ENCODE results near the gene ANKMY1. TPM values are rescaled to one million over a fixed set of nuclear protein-coding genes. Genes with fewer than 3 reads are reported as not detected.

The ANKMY1 gene
- total and polyA plus RNA-seq, 2 experiments from 2014 or later: 5.1 to 10.1 TPM

GRCh38 chr2:240431661-240432424 lies 125.9 kb downstream of the ANKMY1 start:
- Histone ChIP-seq H4K20me1 (ENCODE audit: insufficient read depth) (no peaks in the 10 kb centered on the region), H3K9me3 (ENCODE audit: low read depth) (no peaks in the 10 kb centered on the region), H3K9ac (no peak overlapping the region), H3K4me1 (ENCODE audit: insufficient read depth) (peaks cover 10% of the 10 kb centered on the region), H3K79me2 (ENCODE audit: insufficient read depth) (peaks cover 5% of the 10 kb centered on the region), H3K27me3 (replicated peaks; ENCODE audit: insufficient read depth) (no peaks in the 10 kb centered on the region), H3F3A (ENCODE audit: insufficient read depth) (0 out of 2 replicates have a peak, but pooled peaks cover 8% of the 10 kb centered on the region), H3K27ac (no peak overlapping the region), H3K4me3 (no peak overlapping the region), H3K36me3 (ENCODE audit: low read depth) (no peaks in the 10 kb centered on the region), H3K9me2 (ENCODE audit: insufficient read depth) (no peaks in the 10 kb centered on the region), H3K4me2 (ENCODE audit: unreplicated experiment) (no peak overlapping the region), H2AFZ (no peak overlapping the region)
- WGBS, 2 experiments (ENCODE audit: low coverage in 1 of 2, low lambda C conversion rate in 2 of 2, missing lambda C conversion rate in 2 of 2): 72 to 74% methylated on average over 11 to 12 of the region's 12 CpGs
- TF ChIP-seq EZH2phosphoT487 (IDR thresholded peaks at IDR 0.05; ENCODE audit: insufficient read depth, low read depth) (no peak), EZH2 (IDR thresholded peaks at IDR 0.05; ENCODE audit: insufficient read depth, poor library complexity, severe bottlenecking) (no peak)
- DNase-seq: no peak
- in situ Hi-C loops (cut with MboI): no loop called here

DNA sequence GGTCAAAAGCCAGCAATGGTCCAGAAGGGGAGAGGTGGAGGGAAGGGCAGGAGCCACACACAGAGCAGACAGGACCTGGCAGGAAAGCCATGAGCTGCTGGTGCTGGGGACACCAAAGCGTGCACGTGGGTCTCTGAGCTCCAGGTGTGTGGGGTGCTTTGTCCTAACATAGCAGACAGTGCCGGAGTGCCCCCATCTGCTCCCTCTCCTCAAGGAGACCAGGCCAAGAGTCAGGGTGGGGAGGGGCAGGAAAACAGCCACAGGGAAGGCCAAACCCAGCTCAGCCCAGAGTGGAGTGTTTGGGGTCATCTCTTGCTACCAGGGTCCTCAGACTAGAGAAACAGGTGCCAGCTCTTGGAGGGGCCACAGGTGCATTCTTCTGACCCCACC lies 126.5 kb downstream of the ANKMY1 start:
- no peak for DNase-seq
- Histone ChIP-seq H3K27me3 (replicated peaks; ENCODE audit: insufficient read depth) (no peaks in the 10 kb centered on the region), H3K79me2 (ENCODE audit: insufficient read depth) (no peaks in the 10 kb centered on the region), H3F3A (ENCODE audit: insufficient read depth) (0 out of 2 replicates have a peak, but pooled peaks cover 8% of the 10 kb centered on the region), H3K9ac (no peak overlapping the region), H3K9me2 (ENCODE audit: insufficient read depth) (no peaks in the 10 kb centered on the region), H3K4me2 (ENCODE audit: unreplicated experiment) (no peak overlapping the region), H2AFZ (no peak overlapping the region), H3K27ac (no peak overlapping the region), H3K4me3 (no peak overlapping the region), H4K20me1 (ENCODE audit: insufficient read depth) (no peaks in the 10 kb centered on the region), H3K36me3 (ENCODE audit: low read depth) (no peaks in the 10 kb centered on the region), H3K9me3 (ENCODE audit: low read depth) (no peaks in the 10 kb centered on the region), H3K4me1 (ENCODE audit: insufficient read depth) (peaks cover 10% of the 10 kb centered on the region)
- WGBS, 2 experiments (ENCODE audit: low coverage in 1 of 2, low lambda C conversion rate in 2 of 2, missing lambda C conversion rate in 2 of 2): 41 to 63% methylated on average over 3 of the region's 3 CpGs
- in situ Hi-C loops (cut with MboI): no loop called here
- TF ChIP-seq EZH2 (IDR thresholded peaks at IDR 0.05; ENCODE audit: insufficient read depth, poor library complexity, severe bottlenecking) (no peak), EZH2phosphoT487 (IDR thresholded peaks at IDR 0.05; ENCODE audit: insufficient read depth, low read depth) (no peak)

GRCh38 chr2:240430595-240430994 lies 127.2 kb downstream of the ANKMY1 start:
- DNase-seq: no peak
- no peak overlapping the region for H2AFZ ChIP-seq
- H3K4me1 ChIP-seq (ENCODE audit: insufficient read depth): peaks cover 10% of the 10 kb centered on the region
- no peak overlapping the region for H3K9ac ChIP-seq
- in situ Hi-C loops (cut with MboI): no loop called here
- no peak overlapping the region for H3K27ac ChIP-seq
- H3K4me3 ChIP-seq: no peak overlapping the region
- no peaks in the 10 kb centered on the region for H4K20me1 ChIP-seq (ENCODE audit: insufficient read depth)
- no peaks in the 10 kb centered on the region for H3K9me2 ChIP-seq (ENCODE audit: insufficient read depth)
- H3K4me2 ChIP-seq (ENCODE audit: unreplicated experiment): no peak overlapping the region
- H3K27me3 ChIP-seq (replicated peaks; ENCODE audit: insufficient read depth): no peaks in the 10 kb centered on the region
- WGBS, 2 experiments (ENCODE audit: low coverage in 1 of 2, low lambda C conversion rate in 2 of 2, missing lambda C conversion rate in 2 of 2): 82 to 94% methylated on average over 5 of the region's 5 CpGs
- 0 out of 2 replicates have a peak, but pooled peaks cover 8% of the 10 kb centered on the region for H3F3A ChIP-seq (ENCODE audit: insufficient read depth)
- H3K36me3 ChIP-seq (ENCODE audit: low read depth): no peaks in the 10 kb centered on the region
- H3K79me2 ChIP-seq (ENCODE audit: insufficient read depth): no peaks in the 10 kb centered on the region
- TF ChIP-seq EZH2 (IDR thresholded peaks at IDR 0.05; ENCODE audit: insufficient read depth, poor library complexity, severe bottlenecking) (no peak), EZH2phosphoT487 (IDR thresholded peaks at IDR 0.05; ENCODE audit: insufficient read depth, low read depth) (no peak)
- no peaks in the 10 kb centered on the region for H3K9me3 ChIP-seq (ENCODE audit: low read depth)

DNA sequence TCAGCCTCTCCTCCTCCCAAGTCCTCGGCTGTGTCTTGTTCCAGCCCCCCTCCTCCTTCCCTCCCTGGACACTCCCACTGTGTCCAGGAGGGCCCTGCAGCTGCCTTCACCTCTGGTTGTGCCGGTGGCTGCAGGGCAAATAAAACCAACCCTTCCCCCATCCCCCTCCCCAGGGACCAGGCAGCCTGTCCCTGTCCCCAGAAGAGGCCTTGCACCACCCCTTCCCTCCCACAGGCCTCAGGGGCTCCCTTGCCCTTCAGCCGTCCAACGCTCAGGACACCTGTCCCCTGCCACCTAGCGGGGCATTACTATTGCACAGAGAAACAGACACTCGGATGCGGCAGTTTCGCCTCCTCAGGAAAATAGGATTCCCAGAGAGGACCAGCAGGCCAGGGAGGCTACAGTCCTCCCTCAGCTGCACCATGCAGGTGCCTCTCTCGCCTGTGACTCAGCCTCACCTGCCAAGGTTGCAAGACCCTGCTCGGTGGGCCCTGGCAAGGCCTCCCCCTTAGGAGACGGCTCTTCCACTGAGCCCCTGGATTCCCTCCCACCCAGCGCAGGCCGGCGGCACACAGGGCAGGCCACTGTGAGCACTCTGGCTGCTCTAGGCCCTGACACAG lies 127.8 kb downstream of the ANKMY1 start:
- TF ChIP-seq EZH2 (IDR thresholded peaks at IDR 0.05; ENCODE audit: insufficient read depth, poor library complexity, severe bottlenecking): no peak
- TF ChIP-seq EZH2phosphoT487 (IDR thresholded peaks at IDR 0.05; ENCODE audit: insufficient read depth, low read depth): no peak
- Histone ChIP-seq H3K4me2 (ENCODE audit: unreplicated experiment) (no peak overlapping the region), H3K27me3 (replicated peaks; ENCODE audit: insufficient read depth) (no peaks in the 10 kb centered on the region), H3K79me2 (ENCODE audit: insufficient read depth) (no peaks in the 10 kb centered on the region), H4K20me1 (ENCODE audit: insufficient read depth) (no peaks in the 10 kb centered on the region), H3K9me3 (ENCODE audit: low read depth) (no peaks in the 10 kb centered on the region), H3K36me3 (ENCODE audit: low read depth) (no peaks in the 10 kb centered on the region), H3K9ac (no peak overlapping the region), H3K4me3 (no peak overlapping the region), H2AFZ (no peak overlapping the region), H3K4me1 (ENCODE audit: insufficient read depth) (peaks cover 10% of the 10 kb centered on the region), H3F3A (ENCODE audit: insufficient read depth) (0 out of 2 replicates have a peak, but pooled peaks cover 8% of the 10 kb centered on the region), H3K27ac (no peak overlapping the region), H3K9me2 (ENCODE audit: insufficient read depth) (no peaks in the 10 kb centered on the region)
- WGBS, 2 experiments (ENCODE audit: low coverage in 1 of 2, low lambda C conversion rate in 2 of 2, missing lambda C conversion rate in 2 of 2): 83 to 84% methylated on average over 9 to 14 of the region's 14 CpGs
- in situ Hi-C loops (cut with MboI): no loop called here
- no peak for DNase-seq

MicroRNAs within 50 kb of the gene (microRNA counts, 767-probe panel; counts per million panel counts)
- microRNA hsa-miR-149-5p: 447 counts per million, percentile 86 among the panel's probes with 10 or more counts

Small RNA genes lying within 50 kb of the gene (microRNA-seq; reads per million reads assigned to microRNA genes)
- 875 reads per million, percentile 74 among the genes with 10 or more reads in this experiment for gene MIR149 (ENCODE audit: borderline number of aligned reads)

Small RNA genes lying within 50 kb of the gene (small RNA-seq; reads per million reads assigned to genes)
- 0.25 reads per million for gene MIR149 (ENCODE audit: low read depth, low replicate concordance)

Other genes with a start within 250 kb of the ANKMY1 start
- gene GPC1, start 122.3 kb downstream of the ANKMY1 start, total RNA-seq (2014; rRNA removed; shearing (Covaris generic)): 88.2 and 101 TPM in 2 replicates
- 66.4 and 71.6 TPM in 2 replicates for gene GPC1, start 122.3 kb downstream of the ANKMY1 start, polyA plus RNA-seq (2016; fragmentation: Nextera tagmentation; extraction: Ambion mirVana)
- gene DUSP28, start 2.4 kb upstream of the ANKMY1 start, total RNA-seq (2014; rRNA removed; shearing (Covaris generic)): 1.5 and 3.2 TPM in 2 replicates
- 4.9 and 5.8 TPM in 2 replicates for gene DUSP28, start 2.4 kb upstream of the ANKMY1 start, polyA plus RNA-seq (2016; fragmentation: Nextera tagmentation; extraction: Ambion mirVana)
- gene RNPEPL1, start 10.5 kb upstream of the ANKMY1 start, total RNA-seq (2014; rRNA removed; shearing (Covaris generic)): 20.2 and 23.0 TPM in 2 replicates
- 11.1 and 11.2 TPM in 2 replicates for gene RNPEPL1, start 10.5 kb upstream of the ANKMY1 start, polyA plus RNA-seq (2016; fragmentation: Nextera tagmentation; extraction: Ambion mirVana)
- 13.3 and 29.5 TPM in 2 replicates for gene CAPN10, start 28.7 kb upstream of the ANKMY1 start, total RNA-seq (2014; rRNA removed; shearing (Covaris generic))
- gene CAPN10, start 28.7 kb upstream of the ANKMY1 start, polyA plus RNA-seq (2016; fragmentation: Nextera tagmentation; extraction: Ambion mirVana): 10.0 and 11.5 TPM in 2 replicates
- gene GPR35, start 67.5 kb upstream of the ANKMY1 start, total RNA-seq (2014; rRNA removed; shearing (Covaris generic)): 0.25 TPM in 1 of 2 replicates, not detected in the other
- gene GPR35, start 67.5 kb upstream of the ANKMY1 start, polyA plus RNA-seq (2016; fragmentation: Nextera tagmentation; extraction: Ambion mirVana): 0.14 and 0.27 TPM in 2 replicates
- gene AQP12B, start 124.9 kb upstream of the ANKMY1 start, total RNA-seq (2014; rRNA removed; shearing (Covaris generic)): not detected in 2 replicates
- not detected in 2 replicates for gene AQP12B, start 124.9 kb upstream of the ANKMY1 start, polyA plus RNA-seq (2016; fragmentation: Nextera tagmentation; extraction: Ambion mirVana)
- gene AQP12A, start 133.9 kb upstream of the ANKMY1 start, total RNA-seq (2014; rRNA removed; shearing (Covaris generic)): not detected in 2 replicates
- not detected in 2 replicates for gene AQP12A, start 133.9 kb upstream of the ANKMY1 start, polyA plus RNA-seq (2016; fragmentation: Nextera tagmentation; extraction: Ambion mirVana)